GM18511 (cell line): Measurements from ENCODE around the gene MIPOL1.
"Not testable (repeated sequence)": the region's sequence is repeated elsewhere in the genome, so short reads cannot be mapped to it uniquely, and the experiment has no call there.

Source experiments
- ATAC-seq: cut with Tn5 transposase; IDR thresholded peaks from one replicate; pipeline ENCODE4 v1.9.1; 2021; ENCODE audit warnings: mild to moderate bottlenecking, moderate library complexity; ENCODE audit not compliant: unreplicated experiment

MIPOL1 gene

GRCh38 chr14:37278636-37279538, 81.2 kb downstream of the MIPOL1 start:
- ATAC-seq: no peak

- no peak for ATAC-seq
Observed at GRCh38 chr14:37279818-37280217, 82.1 kb downstream of the MIPOL1 start.

- no peak for ATAC-seq
Observed at GRCh38 chr14:37284760-37285159, 87.0 kb downstream of the MIPOL1 start.

GRCh38 chr14:37285220-37285619, 87.5 kb downstream of the MIPOL1 start:
- no peak for ATAC-seq

- no peak for ATAC-seq
Observed at GRCh38 chr14:37289688-37290087, 92.0 kb downstream of the MIPOL1 start.

GRCh38 chr14:37295262-37295661, 97.5 kb downstream of the MIPOL1 start:
- ATAC-seq: not testable (repeated sequence)

- no peak for ATAC-seq
Observed at GRCh38 chr14:37311252-37311651, 113.5 kb downstream of the MIPOL1 start.

GRCh38 chr14:37318938-37319337, 121.2 kb downstream of the MIPOL1 start:
- ATAC-seq: no peak

- no peak for ATAC-seq
Observed at GRCh38 chr14:37320106-37320505, 122.4 kb downstream of the MIPOL1 start.

- no peak for ATAC-seq
Observed at GRCh38 chr14:37325332-37325731, 127.6 kb downstream of the MIPOL1 start.

GRCh38 chr14:37326434-37326833, 128.7 kb downstream of the MIPOL1 start:
- no peak for ATAC-seq

GRCh38 chr14:37327933-37328332, 130.2 kb downstream of the MIPOL1 start:
- ATAC-seq: not testable (repeated sequence)

GRCh38 chr14:37328673-37329072, 130.9 kb downstream of the MIPOL1 start:
- ATAC-seq: no peak

GRCh38 chr14:37329189-37330001, 131.7 kb downstream of the MIPOL1 start:
- no peak for ATAC-seq

GRCh38 chr14:37330910-37331309, 133.2 kb downstream of the MIPOL1 start:
- ATAC-seq: no peak

- ATAC-seq: no peak
Observed at GRCh38 chr14:37340353-37340752, 142.6 kb downstream of the MIPOL1 start.

- no peak for ATAC-seq
Observed at GRCh38 chr14:37343307-37344094, 145.8 kb downstream of the MIPOL1 start.

GRCh38 chr14:37363661-37364060, 165.9 kb downstream of the MIPOL1 start:
- no peak for ATAC-seq

- ATAC-seq: no peak
Observed at GRCh38 chr14:37369425-37369824, 171.7 kb downstream of the MIPOL1 start.

- no peak for ATAC-seq
Observed at GRCh38 chr14:37375566-37375965, 177.8 kb downstream of the MIPOL1 start.
